ENCODE data around the gene MGP.

Gene MGP

DNA sequence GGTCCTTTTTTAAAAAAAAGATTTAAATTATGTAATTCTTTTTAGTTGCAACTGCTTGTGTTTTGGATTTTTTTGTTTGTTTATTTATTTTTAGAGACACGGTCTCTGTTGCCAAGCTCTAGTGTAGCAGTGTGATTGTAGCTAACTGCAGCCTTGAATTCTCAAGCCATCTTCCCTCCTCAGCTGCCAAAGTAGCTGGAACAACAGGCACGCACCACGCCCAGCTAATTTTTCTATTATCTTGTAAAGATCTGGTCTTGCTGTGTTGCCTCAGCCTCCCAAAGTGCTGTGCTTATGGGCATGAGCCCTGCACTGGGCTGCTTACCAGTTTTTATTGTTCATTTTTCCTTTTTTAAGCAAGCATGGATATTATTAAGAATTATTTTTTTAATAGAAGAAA lies 31.7 kb downstream of the MGP start:
- Histone ChIP-seq H3K4me1 (ENCODE audit: control insufficient read depth, insufficient read depth, low read length) (peaks cover 12% of the 10 kb centered on the region), H3K36me3 (ENCODE audit: insufficient read depth, low read length) (no peaks in the 10 kb centered on the region), H3K9ac (ENCODE audit: low read depth, low read length) (no peak overlapping the region), H3K4me2 (ENCODE audit: low read length) (no peak overlapping the region), H3K9me3 (replicated peaks; ENCODE audit: low read length) (no peaks in the 10 kb centered on the region), H3K4me3 (ENCODE audit: low read length) (no peak overlapping the region), H3K27me3 (ENCODE audit: control insufficient read depth, insufficient read depth, low read length) (no peaks in the 10 kb centered on the region)

DNA sequence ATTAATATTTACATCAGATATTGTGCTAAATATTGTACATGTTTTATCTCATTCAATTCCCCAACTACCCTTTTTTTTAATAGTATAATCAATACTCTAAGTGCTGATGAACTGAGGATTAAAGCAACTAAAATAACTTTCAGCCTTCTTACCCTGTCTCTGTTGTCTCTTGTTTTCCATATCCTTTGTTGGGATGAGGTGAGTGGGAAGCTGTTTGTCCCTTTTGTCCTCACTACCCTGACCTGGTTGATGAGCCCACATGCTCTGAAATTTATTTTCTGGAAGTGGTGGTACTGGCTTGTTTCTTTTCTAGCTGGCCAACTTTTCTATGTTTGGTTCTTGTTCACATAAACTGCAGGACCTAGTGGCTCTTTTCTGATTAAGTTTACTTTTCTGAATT lies 32.8 kb downstream of the MGP start:
- Histone ChIP-seq H3K4me1 (ENCODE audit: control insufficient read depth, insufficient read depth, low read length) (peaks cover 12% of the 10 kb centered on the region), H3K27me3 (ENCODE audit: control insufficient read depth, insufficient read depth, low read length) (no peaks in the 10 kb centered on the region), H3K4me3 (ENCODE audit: low read length) (no peak overlapping the region), H3K36me3 (ENCODE audit: insufficient read depth, low read length) (no peaks in the 10 kb centered on the region), H3K9ac (ENCODE audit: low read depth, low read length) (no peak overlapping the region), H3K9me3 (replicated peaks; ENCODE audit: low read length) (no peaks in the 10 kb centered on the region), H3K4me2 (ENCODE audit: low read length) (no peak overlapping the region)

DNA sequence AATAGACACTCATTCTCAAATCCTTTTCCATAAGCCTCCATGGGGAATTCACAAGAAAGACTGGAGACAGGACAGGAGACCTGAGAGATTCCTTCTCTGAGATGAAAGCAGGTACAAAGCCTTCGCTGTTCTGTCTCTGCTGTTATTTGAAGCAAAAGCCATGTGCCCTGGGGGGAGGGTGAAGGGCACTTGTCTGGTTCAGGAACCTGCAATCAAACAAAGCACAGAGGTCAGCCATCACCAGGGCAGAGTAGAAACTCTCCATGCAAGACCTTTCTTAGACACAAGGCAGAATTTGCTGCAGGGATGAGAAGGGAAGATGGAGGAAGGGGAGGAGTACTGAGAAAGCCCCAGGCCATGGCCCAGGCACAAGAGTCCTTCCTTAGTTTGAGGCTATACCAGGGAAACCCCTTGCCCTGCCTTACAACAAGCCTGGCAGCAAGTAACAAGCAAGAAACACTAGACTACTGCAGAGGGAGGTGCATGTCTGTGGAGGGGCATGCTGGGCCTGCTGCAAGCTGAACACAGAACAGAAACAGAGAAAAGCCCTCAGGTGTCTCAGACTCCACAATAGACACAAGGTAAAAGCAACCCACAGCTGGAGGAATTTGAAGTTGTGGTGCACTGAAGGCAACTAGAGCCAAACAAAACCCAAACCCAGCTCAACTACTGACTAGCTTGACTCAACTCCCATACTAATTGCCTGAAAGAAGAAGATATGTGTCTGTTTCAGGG lies 34.6 kb downstream of the MGP start:
- H3K27me3 ChIP-seq (ENCODE audit: control insufficient read depth, insufficient read depth, low read length) = no peaks in the 10 kb centered on the region
- no peaks in the 10 kb centered on the region for H3K9me3 ChIP-seq (replicated peaks; ENCODE audit: low read length)
- H3K4me2 ChIP-seq (ENCODE audit: low read length) = no peak overlapping the region
- no peaks in the 10 kb centered on the region for H3K36me3 ChIP-seq (ENCODE audit: insufficient read depth, low read length)
- H3K4me3 ChIP-seq (ENCODE audit: low read length) = no peak overlapping the region
- peaks cover 16% of the 10 kb centered on the region for H3K4me1 ChIP-seq (ENCODE audit: control insufficient read depth, insufficient read depth, low read length)
- H3K9ac ChIP-seq (ENCODE audit: low read depth, low read length) = no peak overlapping the region

DNA sequence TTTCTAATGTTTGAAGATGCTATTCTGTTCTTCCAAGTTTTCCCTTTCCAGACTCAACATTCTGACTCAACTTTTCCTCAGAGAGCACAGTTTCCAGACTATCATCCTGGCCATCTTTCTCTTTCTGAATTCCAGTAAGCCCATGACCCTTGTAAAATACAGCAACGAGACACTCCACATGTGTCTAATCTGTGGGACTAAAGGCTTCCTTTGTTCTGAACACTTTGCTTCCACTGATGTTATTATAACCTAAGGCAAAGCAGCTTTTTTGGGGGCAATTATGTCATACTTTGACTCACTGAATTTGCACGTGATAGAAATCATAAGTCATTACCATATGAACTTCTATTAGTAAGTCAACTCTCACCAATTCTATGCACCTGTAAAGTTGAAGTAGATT lies 36.0 kb downstream of the MGP start:
- Histone ChIP-seq H3K36me3 (ENCODE audit: insufficient read depth, low read length) (no peaks in the 10 kb centered on the region), H3K9ac (ENCODE audit: low read depth, low read length) (no peak overlapping the region), H3K4me1 (ENCODE audit: control insufficient read depth, insufficient read depth, low read length) (peaks cover 14% of the 10 kb centered on the region)

DNA sequence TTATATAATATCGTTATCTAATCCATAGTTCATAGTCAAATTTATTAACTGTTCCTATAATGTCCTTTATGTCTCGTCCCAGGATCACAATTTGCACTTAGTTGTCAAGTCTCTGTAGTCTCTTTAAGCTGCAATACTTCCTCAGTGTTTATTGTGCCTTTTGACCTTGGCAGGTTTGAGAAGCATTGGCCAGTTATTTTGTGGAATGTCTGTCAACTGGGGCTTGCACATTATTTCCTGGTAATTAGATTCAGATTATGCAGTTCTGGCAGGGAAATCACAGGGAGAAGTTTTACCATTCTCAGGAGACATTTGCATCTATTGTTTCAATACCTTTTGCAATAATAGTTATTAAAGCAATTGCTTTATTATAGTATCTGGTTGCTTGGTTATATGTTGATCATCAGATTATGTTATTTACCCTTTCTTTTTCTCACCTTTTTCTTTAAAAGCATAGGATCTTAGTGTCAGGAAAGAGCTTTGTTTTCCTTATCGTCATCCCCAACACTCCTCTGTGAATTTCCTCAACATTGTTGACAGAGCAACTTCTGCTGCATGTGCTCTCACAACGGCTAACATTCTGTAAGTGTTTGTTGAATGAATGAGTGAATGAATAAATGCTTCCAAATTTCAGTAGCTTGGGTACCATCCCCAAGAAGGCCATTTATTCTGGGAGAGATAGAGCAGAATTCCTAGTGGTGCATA lies 38.6 kb downstream of the MGP start:
- Histone ChIP-seq H3K4me1 (ENCODE audit: control insufficient read depth, insufficient read depth, low read length) (peaks cover 14% of the 10 kb centered on the region), H3K27me3 (ENCODE audit: control insufficient read depth, insufficient read depth, low read length) (no peaks in the 10 kb centered on the region), H3K9ac (ENCODE audit: low read depth, low read length) (no peak overlapping the region), H3K9me3 (replicated peaks; ENCODE audit: low read length) (no peaks in the 10 kb centered on the region), H3K4me3 (ENCODE audit: low read length) (no peak overlapping the region), H3K4me2 (ENCODE audit: low read length) (no peak overlapping the region), H3K36me3 (ENCODE audit: insufficient read depth, low read length) (no peaks in the 10 kb centered on the region)

More for the DNA sequence above, 36.0 kb downstream of the MGP start:
- Histone ChIP-seq H3K27me3 (ENCODE audit: control insufficient read depth, insufficient read depth, low read length) (no peaks in the 10 kb centered on the region), H3K9me3 (replicated peaks; ENCODE audit: low read length) (no peaks in the 10 kb centered on the region), H3K4me3 (ENCODE audit: low read length) (no peak overlapping the region), H3K4me2 (ENCODE audit: low read length) (no peak overlapping the region)

DNA sequence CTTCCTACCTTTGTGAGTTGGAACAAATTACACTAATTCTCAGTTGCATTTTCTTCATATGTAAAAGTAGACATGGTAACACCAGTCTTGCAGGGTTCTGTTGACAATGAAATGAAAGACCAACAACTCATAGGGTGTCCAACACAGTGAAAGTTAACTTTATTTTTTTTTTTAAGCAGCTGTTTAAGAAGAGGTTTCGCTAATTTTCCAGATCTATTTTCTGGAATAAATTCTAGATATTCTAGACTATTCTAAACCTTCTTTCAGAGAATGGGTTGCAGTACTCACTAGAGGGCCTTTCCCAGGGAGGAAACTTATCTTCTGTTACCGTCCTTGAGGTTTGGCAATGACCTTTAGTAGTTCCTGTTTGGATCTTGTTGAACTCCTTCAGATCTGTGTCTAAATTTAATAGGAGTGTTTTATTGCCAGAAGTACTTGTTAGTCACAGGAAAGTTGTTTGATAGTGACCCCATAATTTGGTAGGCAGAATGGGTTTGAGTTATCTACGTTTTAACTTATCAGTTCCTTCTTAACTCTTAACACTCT lies 39.5 kb downstream of the MGP start:
- Histone ChIP-seq H3K27me3 (ENCODE audit: control insufficient read depth, insufficient read depth, low read length) (no peaks in the 10 kb centered on the region), H3K4me1 (ENCODE audit: control insufficient read depth, insufficient read depth, low read length) (peaks cover 23% of the 10 kb centered on the region), H3K4me3 (ENCODE audit: low read length) (no peak overlapping the region)

DNA sequence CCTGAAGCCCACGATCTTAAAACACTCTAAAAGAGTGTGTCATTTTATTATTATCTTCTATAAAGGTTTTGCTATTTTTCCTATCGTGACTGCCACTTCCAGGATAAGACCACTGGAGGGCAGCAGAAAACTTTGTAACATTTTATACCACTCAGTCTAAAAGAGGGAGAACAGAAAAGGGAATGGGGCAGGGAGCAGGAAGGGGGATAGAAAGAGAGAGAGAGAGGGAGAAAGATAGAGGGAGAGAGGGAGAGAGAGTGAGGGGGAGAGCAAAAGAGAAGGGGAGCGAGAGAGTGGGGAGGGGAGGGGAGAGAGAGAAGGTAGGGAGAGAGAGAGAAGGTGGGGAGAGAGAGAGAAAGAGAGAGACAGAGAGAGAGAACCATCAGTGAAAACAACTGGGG lies 40.3 kb downstream of the MGP start:
- H3K4me3 ChIP-seq (ENCODE audit: low read length) = no peak overlapping the region
- no peak overlapping the region for H3K4me2 ChIP-seq (ENCODE audit: low read length)

More for the DNA sequence above, 39.5 kb downstream of the MGP start:
- Histone ChIP-seq H3K9me3 (replicated peaks; ENCODE audit: low read length) (no peaks in the 10 kb centered on the region), H3K9ac (ENCODE audit: low read depth, low read length) (no peak overlapping the region), H3K36me3 (ENCODE audit: insufficient read depth, low read length) (no peaks in the 10 kb centered on the region), H3K4me2 (ENCODE audit: low read length) (no peak overlapping the region)

DNA sequence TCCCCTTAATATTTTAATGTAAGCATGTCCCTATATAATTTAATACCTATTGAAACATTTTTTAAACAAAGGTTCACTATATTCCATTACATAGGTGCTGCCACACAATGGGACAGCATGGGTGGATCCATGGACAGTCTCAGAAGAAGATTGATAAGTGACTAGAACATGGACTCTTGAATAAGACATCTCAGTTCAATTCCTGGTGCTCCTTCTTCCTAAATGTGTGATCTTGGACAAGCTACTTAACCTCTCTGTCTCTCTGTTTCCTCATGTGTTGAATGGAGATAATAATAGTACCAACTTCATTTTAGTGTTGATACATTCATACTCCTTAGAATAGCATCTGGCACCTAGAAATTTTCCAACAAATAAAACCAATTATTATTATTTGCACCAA lies 41.3 kb downstream of the MGP start:
- no peak overlapping the region for H3K4me3 ChIP-seq (ENCODE audit: low read length)
- H3K9me3 ChIP-seq (replicated peaks; ENCODE audit: low read length) = no peaks in the 10 kb centered on the region
- no peak overlapping the region for H3K9ac ChIP-seq (ENCODE audit: low read depth, low read length)
- H3K27me3 ChIP-seq (ENCODE audit: control insufficient read depth, insufficient read depth, low read length) = no peaks in the 10 kb centered on the region
- peaks cover 24% of the 10 kb centered on the region for H3K4me1 ChIP-seq (ENCODE audit: control insufficient read depth, insufficient read depth, low read length)
- H3K36me3 ChIP-seq (ENCODE audit: insufficient read depth, low read length) = no peaks in the 10 kb centered on the region
- H3K4me2 ChIP-seq (ENCODE audit: low read length) = no peak overlapping the region

More for the DNA sequence above, 40.3 kb downstream of the MGP start:
- Histone ChIP-seq H3K9ac (ENCODE audit: low read depth, low read length) (peak overlapping the region; percentile 4), H3K36me3 (ENCODE audit: insufficient read depth, low read length) (no peaks in the 10 kb centered on the region), H3K27me3 (ENCODE audit: control insufficient read depth, insufficient read depth, low read length) (no peaks in the 10 kb centered on the region), H3K9me3 (replicated peaks; ENCODE audit: low read length) (no peaks in the 10 kb centered on the region), H3K4me1 (ENCODE audit: control insufficient read depth, insufficient read depth, low read length) (peaks cover 24% of the 10 kb centered on the region)

DNA sequence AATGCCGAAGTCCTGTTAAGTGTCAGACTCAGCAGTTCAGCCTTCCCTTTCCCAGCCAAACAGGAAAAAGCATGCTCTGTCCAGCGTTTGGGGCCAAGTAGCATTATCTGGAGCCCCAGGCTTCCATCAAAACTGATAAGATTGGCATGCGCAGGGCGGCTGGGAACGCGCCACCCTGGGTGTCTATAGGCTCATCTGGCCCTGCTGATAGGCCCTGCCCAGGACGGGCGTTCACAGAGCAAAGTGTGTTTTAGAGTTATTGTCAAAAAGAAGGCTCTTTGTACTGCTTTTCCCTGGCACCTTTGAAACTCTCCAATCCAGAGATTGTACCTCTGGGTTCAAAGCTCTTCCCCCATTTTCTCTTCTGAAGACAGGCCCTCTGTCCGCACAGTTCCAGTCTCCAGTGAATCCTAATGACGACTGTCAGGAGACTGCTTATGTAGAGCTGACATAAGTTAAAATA lies 42.2 kb downstream of the MGP start, which contains the start of gene ART4:
TSS of gene ART4 (minus strand) at position 102 of the 463 bp plus-strand sequence. CDS start 413 bp downstream, outside the sequence.
- no peaks in the 10 kb centered on the region for H3K36me3 ChIP-seq (ENCODE audit: insufficient read depth, low read length)
- H3K27me3 ChIP-seq (ENCODE audit: control insufficient read depth, insufficient read depth, low read length) = no peaks in the 10 kb centered on the region
- no peak within 1 kb of the TSS for H3K4me3 ChIP-seq (ENCODE audit: low read length)

DNA sequence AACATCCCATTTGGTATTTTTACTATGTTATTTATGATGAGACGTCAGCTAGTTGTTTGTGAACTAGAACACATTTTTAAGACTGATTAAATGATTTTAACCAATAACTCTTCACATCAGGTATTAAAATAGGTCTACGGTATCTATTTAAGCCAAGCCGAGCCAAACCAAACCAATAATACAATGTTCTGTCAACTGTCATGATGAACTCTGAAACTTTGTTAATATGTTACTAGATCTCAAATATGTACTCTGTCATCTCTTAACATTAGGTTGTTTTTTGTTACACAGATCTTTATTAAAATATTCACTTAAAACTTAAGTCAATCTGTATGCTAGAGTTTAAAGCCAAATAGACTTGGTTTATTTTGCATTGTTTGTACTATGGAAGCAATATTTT lies 43.3 kb downstream of the MGP start:
- Histone ChIP-seq H3K4me2 (ENCODE audit: low read length) (peak overlapping the region; percentile 27), H3K9ac (ENCODE audit: low read depth, low read length) (peak overlapping the region; percentile 2), H3K36me3 (ENCODE audit: insufficient read depth, low read length) (no peaks in the 10 kb centered on the region), H3K27me3 (ENCODE audit: control insufficient read depth, insufficient read depth, low read length) (no peaks in the 10 kb centered on the region), H3K9me3 (replicated peaks; ENCODE audit: low read length) (no peaks in the 10 kb centered on the region), H3K4me3 (ENCODE audit: low read length) (no peak overlapping the region), H3K4me1 (ENCODE audit: control insufficient read depth, insufficient read depth, low read length) (peaks cover 29% of the 10 kb centered on the region)

More for the DNA sequence above, 42.2 kb downstream of the MGP start, which contains the start of gene ART4:
- H3K9me3 ChIP-seq (replicated peaks; ENCODE audit: low read length) = no peaks in the 10 kb centered on the region
- H3K4me2 ChIP-seq (ENCODE audit: low read length) = peak within 1 kb of the TSS; percentile 27
- peak within 1 kb of the TSS; percentile 2 for H3K9ac ChIP-seq (ENCODE audit: low read depth, low read length)
- H3K4me1 ChIP-seq (ENCODE audit: control insufficient read depth, insufficient read depth, low read length) = peaks cover 24% of the 10 kb centered on the region

DNA sequence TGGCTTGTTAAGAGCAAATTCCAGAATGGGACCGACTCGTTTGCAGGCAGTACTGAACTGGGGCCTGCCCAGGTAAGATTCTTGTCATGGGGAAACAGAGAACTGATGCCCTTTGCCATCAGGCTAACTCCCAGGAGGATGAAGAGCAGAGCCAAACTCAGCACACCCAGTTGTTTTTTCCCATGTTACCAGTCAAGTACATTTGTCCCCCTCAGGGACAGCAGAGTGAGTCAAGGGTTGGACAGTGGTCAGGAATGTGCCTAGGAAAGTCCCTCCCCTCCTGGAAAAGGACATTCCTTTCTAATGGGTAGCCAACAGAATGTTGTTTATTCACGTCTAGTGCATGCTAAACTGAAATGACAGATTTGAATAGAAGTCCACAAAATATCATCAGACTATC lies 43.9 kb downstream of the MGP start:
- Histone ChIP-seq H3K4me1 (ENCODE audit: control insufficient read depth, insufficient read depth, low read length) (peaks cover 35% of the 10 kb centered on the region), H3K36me3 (ENCODE audit: insufficient read depth, low read length) (no peaks in the 10 kb centered on the region), H3K9ac (ENCODE audit: low read depth, low read length) (peak overlapping the region; percentile 30), H3K9me3 (replicated peaks; ENCODE audit: low read length) (no peaks in the 10 kb centered on the region), H3K4me3 (ENCODE audit: low read length) (no peak overlapping the region), H3K27me3 (ENCODE audit: control insufficient read depth, insufficient read depth, low read length) (no peaks in the 10 kb centered on the region), H3K4me2 (ENCODE audit: low read length) (peak overlapping the region; percentile 27)
